Measurements from ENCODE around the gene TMEM158.

DNA sequence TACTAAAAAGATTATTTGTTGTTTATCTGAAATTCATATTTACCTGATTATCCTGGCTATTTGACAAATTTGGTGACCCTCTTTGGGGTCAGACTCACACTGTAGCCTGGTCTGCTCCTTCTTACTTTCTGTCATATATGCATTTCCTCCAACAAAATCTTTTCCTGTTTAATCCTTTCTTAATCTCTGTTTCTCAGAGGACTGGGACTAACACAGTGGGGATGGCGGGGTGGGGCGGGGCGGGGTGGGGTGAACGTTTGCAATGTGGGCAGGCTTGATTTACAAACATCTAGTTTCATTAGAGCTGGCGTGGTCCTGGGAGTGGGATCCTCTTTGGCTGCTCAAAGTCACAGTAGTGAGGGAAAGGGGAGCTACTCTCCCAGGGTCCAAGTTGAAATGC lies 44.6 kb downstream of the TMEM158 start:
- TF ChIP-seq POLR2AphosphoS5 (IDR thresholded peaks at IDR 0.05; ENCODE audit: insufficient read depth in 1 of 2, low read depth in 1 of 2) (no peak), CTCF (IDR thresholded peaks at IDR 0.05) (no peak), POLR2A (IDR thresholded peaks at IDR 0.05) (no peak)

All from vagina (tissue), 2 donors.